ENCODE measurements around the gene DERL2.

DERL2 gene

GRCh38 chr17:5485270-5486205, at the start of gene DERL2:
Gene DERL2, minus strand, starts transcription at chr17:5486178. Its CDS starts 17 bp downstream, at chr17:5486161.
- peak; percentile 22 for DNase-seq (ENCODE audit: low read depth)

- no peak for DNase-seq (ENCODE audit: low read depth)
Measured at GRCh38 chr17:5535436-5535835, 49.5 kb upstream of the DERL2 start.

GRCh38 chr17:5533486-5534315, 47.7 kb upstream of the DERL2 start:
- no peak for DNase-seq (ENCODE audit: low read depth)

GRCh38 chr17:5532581-5532980, 46.6 kb upstream of the DERL2 start:
- DNase-seq (ENCODE audit: low read depth), result no peak

GRCh38 chr17:5531085-5531418, 45.1 kb upstream of the DERL2 start:
- DNase-seq (ENCODE audit: low read depth), result no peak

GRCh38 chr17:5530265-5531084, 44.5 kb upstream of the DERL2 start:
- no peak for DNase-seq (ENCODE audit: low read depth)

GRCh38 chr17:5527601-5528250, 41.7 kb upstream of the DERL2 start:
- DNase-seq (ENCODE audit: low read depth), result no peak

GRCh38 chr17:5526821-5527598, 41.0 kb upstream of the DERL2 start:
- DNase-seq (ENCODE audit: low read depth), result peak; percentile 73

- DNase-seq (ENCODE audit: low read depth), result no peak
Measured at GRCh38 chr17:5523249-5523648, 37.3 kb upstream of the DERL2 start.

GRCh38 chr17:5522476-5522875, 36.5 kb upstream of the DERL2 start:
- DNase-seq (ENCODE audit: low read depth), result no peak

- peak; percentile 70 for DNase-seq (ENCODE audit: low read depth)
Measured at GRCh38 chr17:5516060-5516792, 30.2 kb upstream of the DERL2 start.

GRCh38 chr17:5514976-5515375, 29.0 kb upstream of the DERL2 start:
- DNase-seq (ENCODE audit: low read depth), result no peak

- DNase-seq (ENCODE audit: low read depth), result no peak
Measured at GRCh38 chr17:5513628-5514027, 27.6 kb upstream of the DERL2 start.

- DNase-seq (ENCODE audit: low read depth), result no peak
Measured at GRCh38 chr17:5511401-5512225, 25.6 kb upstream of the DERL2 start.

GRCh38 chr17:5510771-5511170, 24.8 kb upstream of the DERL2 start:
- no peak for DNase-seq (ENCODE audit: low read depth)

GRCh38 chr17:5509482-5509881, 23.5 kb upstream of the DERL2 start:
- no peak for DNase-seq (ENCODE audit: low read depth)

GRCh38 chr17:5508810-5509209, 22.8 kb upstream of the DERL2 start:
- DNase-seq (ENCODE audit: low read depth), result no peak

GRCh38 chr17:5506307-5506706, 20.3 kb upstream of the DERL2 start:
- DNase-seq (ENCODE audit: low read depth), result no peak

- DNase-seq (ENCODE audit: low read depth), result no peak
Measured at GRCh38 chr17:5502552-5502951, 16.6 kb upstream of the DERL2 start.
